Neuronal stem cell (in vitro differentiated cells): ENCODE results near the gene SAP30BP.

Source experiments
- DNase-seq: peaks from one replicate; pipeline ENCODE4 v3.0.0-alpha.2; 2013; ENCODE audit warnings: low spot score
- H2AFZ ChIP-seq: one replicate; pipeline ENCODE4 v1.6.1; 2013; ENCODE audit warnings: mild to moderate bottlenecking, low read length, inconsistent platforms
- H2AK5ac ChIP-seq: 2 replicates; pipeline ENCODE4 v1.6.1; 2013; ENCODE audit warnings: low read depth, mild to moderate bottlenecking, inconsistent platforms, low read length, moderate library complexity, mixed read lengths
- H2BK120ac ChIP-seq: 2 replicates; pipeline ENCODE4 v1.6.1; 2013; ENCODE audit warnings: low read depth, mild to moderate bottlenecking, inconsistent platforms, low read length, moderate library complexity, mixed read lengths
- H2BK12ac ChIP-seq: one replicate; pipeline ENCODE4 v1.6.1; 2013; ENCODE audit warnings: low read length, inconsistent platforms
- H2BK15ac ChIP-seq: 2 replicates; pipeline ENCODE4 v1.6.1; 2013; ENCODE audit warnings: mild to moderate bottlenecking, low read length, inconsistent platforms, mixed read lengths
- H2BK5ac ChIP-seq: one replicate; pipeline ENCODE4 v1.6.1; 2013; ENCODE audit warnings: inconsistent platforms, mild to moderate bottlenecking, low read length, moderate library complexity
- H3K14ac ChIP-seq: one replicate; pipeline ENCODE4 v1.6.1; 2013; ENCODE audit warnings: low read length, inconsistent platforms
- H3K18ac ChIP-seq: 2 replicates; pipeline ENCODE4 v1.6.1; 2013; ENCODE audit warnings: low read length, inconsistent platforms
- H3K23ac ChIP-seq: 2 replicates; pipeline ENCODE4 v1.6.1; 2013; ENCODE audit warnings: low read depth, mild to moderate bottlenecking, mixed read lengths, low read length, inconsistent platforms; ENCODE audit not compliant: poor library complexity
- H3K27ac ChIP-seq: replicated peaks from 3 replicates; pipeline ENCODE4 v1.5.1; 2013; ENCODE audit warnings: low read length, inconsistent platforms
- H3K27me3 ChIP-seq, 3 experiments: 2 replicates each; pipeline ENCODE4 v1.6.1; 2013; ENCODE audit warnings: low read length in 3 of 3, mild to moderate bottlenecking in 2 of 3, inconsistent platforms in 1 of 3, low read depth in 1 of 3, mixed read lengths in 1 of 3, moderate library complexity in 1 of 3; ENCODE audit not compliant: control insufficient read depth in 3 of 3, insufficient read depth in 3 of 3
- H3K36me3 ChIP-seq, 2 donors: replicated peaks in 1 of 2; 2 replicates each; pipeline ENCODE4 v1.6.1; 2013; ENCODE audit warnings: low read length in 2 of 2; ENCODE audit not compliant: control insufficient read depth in 2 of 2, insufficient read depth in 2 of 2
- H3K4ac ChIP-seq: 2 replicates; pipeline ENCODE4 v1.6.1; 2013; ENCODE audit warnings: inconsistent platforms, mild to moderate bottlenecking, low read length, moderate library complexity
- H3K4me1 ChIP-seq, 2 donors: 1 replicate in 1 of 2; 2 replicates in 1 of 2; pipeline ENCODE4 v1.6.1; 2013; ENCODE audit warnings: low read length in 2 of 2, low read depth in 1 of 2; ENCODE audit not compliant: control insufficient read depth in 2 of 2, insufficient read depth in 1 of 2
- H3K4me2 ChIP-seq: one replicate; pipeline ENCODE4 v1.6.1; 2013; ENCODE audit warnings: mild to moderate bottlenecking, low read length, inconsistent platforms; ENCODE audit not compliant: insufficient read depth, poor library complexity, severe bottlenecking
- H3K4me3 ChIP-seq, 2 donors: 2 replicates each; pipeline ENCODE4 v1.5.1; 2013; ENCODE audit warnings: low read length in 2 of 2, mild to moderate bottlenecking in 2 of 2, inconsistent platforms in 1 of 2, moderate library complexity in 1 of 2
- H3K79me1 ChIP-seq: one replicate; pipeline ENCODE4 v1.6.1; 2013; ENCODE audit warnings: low read depth, mild to moderate bottlenecking, inconsistent platforms, low read length, moderate library complexity
- H3K9ac ChIP-seq: one replicate; pipeline ENCODE4 v1.6.1; 2013; ENCODE audit warnings: mild to moderate bottlenecking, low read depth, low read length, inconsistent platforms; ENCODE audit not compliant: poor library complexity
- H3K9me3 ChIP-seq, 2 donors: replicated peaks in 1 of 2; 2 replicates each; pipeline versions ENCODE3 to v1.6.1; 2013; ENCODE audit warnings: low read length in 2 of 2, mild to moderate bottlenecking in 2 of 2, inconsistent platforms in 1 of 2, low read depth in 1 of 2, mixed read lengths in 1 of 2, moderate library complexity in 1 of 2; ENCODE audit not compliant: control insufficient read depth in 2 of 2, insufficient read depth in 1 of 2
- H4K8ac ChIP-seq: one replicate; pipeline ENCODE4 v1.6.1; 2013; ENCODE audit warnings: low read depth, mild to moderate bottlenecking, inconsistent platforms, low read length, moderate library complexity
- H4K91ac ChIP-seq: one replicate; pipeline ENCODE4 v1.6.1; 2013; ENCODE audit warnings: low read length, low read depth, mild to moderate bottlenecking, inconsistent platforms; ENCODE audit not compliant: poor library complexity
- WGBS, 2 donors: extraction: QIAGEN DNeasy Blood & Tissue Kit; methylation state at CpG; one replicate each; pipeline ENCODE4 v1.1.7; 2013; ENCODE audit warnings: missing lambda C conversion rate in 2 of 2, mixed read lengths in 1 of 2; ENCODE audit not compliant: insufficient read length in 2 of 2, insufficient replicate concordance in 1 of 2; ENCODE audit errors: extremely low coverage in 2 of 2; 5-methylcytosine and 5-hydroxymethylcytosine counted together

Gene SAP30BP

GRCh38 chr17:75703191-75703590 is 36.1 kb downstream of the SAP30BP start:
- no peaks in the 10 kb centered on the region for H3K9me3 ChIP-seq
- H3K27me3 ChIP-seq: no peaks in the 10 kb centered on the region
- no peaks in the 10 kb centered on the region for H3K4me1 ChIP-seq
- H3K23ac ChIP-seq: no peak overlapping the region
- no peak overlapping the region for H2AK5ac ChIP-seq
- H2BK15ac ChIP-seq: no peak overlapping the region
- no peak overlapping the region for H3K14ac ChIP-seq
- no CpG with 5 or more reads among the region's 12 CpGs for WGBS, 2 donors
- no peak overlapping the region for H2BK120ac ChIP-seq
- H3K4me3 ChIP-seq: no peak overlapping the region
- no peak overlapping the region for H2BK5ac ChIP-seq
- no peak overlapping the region for H2BK12ac ChIP-seq
- no peak for DNase-seq
- no peak overlapping the region for H3K4me2 ChIP-seq
- H3K18ac ChIP-seq: no peak overlapping the region
- peaks cover 66 to 98% of the 10 kb centered on the region in 2 donors for H3K36me3 ChIP-seq
- no peak overlapping the region for H3K4ac ChIP-seq
- H3K9ac ChIP-seq: no peak overlapping the region
- no peak overlapping the region for H4K91ac ChIP-seq
- H4K8ac ChIP-seq: no peak overlapping the region
- no peak overlapping the region for H3K27ac ChIP-seq
- no peaks in the 10 kb centered on the region for H3K79me1 ChIP-seq
- H2AFZ ChIP-seq: no peak overlapping the region

GRCh38 chr17:75703591-75703990 is 36.5 kb downstream of the SAP30BP start:
- no peak overlapping the region for H3K27ac ChIP-seq
- H2BK15ac ChIP-seq: no peak overlapping the region
- no peak overlapping the region for H2AFZ ChIP-seq
- H3K27me3 ChIP-seq: no peaks in the 10 kb centered on the region
- H2BK12ac ChIP-seq: no peak overlapping the region
- no peak overlapping the region for H2BK120ac ChIP-seq
- no peak for DNase-seq
- no peak overlapping the region for H3K14ac ChIP-seq
- no peak overlapping the region for H4K8ac ChIP-seq
- H3K4me1 ChIP-seq: no peaks in the 10 kb centered on the region
- H3K79me1 ChIP-seq: no peaks in the 10 kb centered on the region
- H3K9ac ChIP-seq: no peak overlapping the region
- no peaks in the 10 kb centered on the region for H3K9me3 ChIP-seq
- no peak overlapping the region for H3K23ac ChIP-seq
- H4K91ac ChIP-seq: no peak overlapping the region
- no peak overlapping the region for H3K18ac ChIP-seq
- H2BK5ac ChIP-seq: no peak overlapping the region
- H2AK5ac ChIP-seq: no peak overlapping the region
- H3K4me2 ChIP-seq: no peak overlapping the region
- no peak overlapping the region for H3K4me3 ChIP-seq
- WGBS, 2 donors: no CpG with 5 or more reads among the region's 9 CpGs
- peaks cover 67 to 99% of the 10 kb centered on the region in 2 donors for H3K36me3 ChIP-seq
- no peak overlapping the region for H3K4ac ChIP-seq

GRCh38 chr17:75704963-75705875 is 38.1 kb downstream of the SAP30BP start:
- Histone ChIP-seq H3K18ac (no peak overlapping the region), H4K91ac (no peak overlapping the region), H3K27me3 (no peaks in the 10 kb centered on the region), H3K4me3 (no peak overlapping the region), H3K4me2 (no peak overlapping the region), H3K23ac (no peak overlapping the region), H3K4me1 (no peaks in the 10 kb centered on the region), H2BK5ac (no peak overlapping the region), H3K14ac (no peak overlapping the region), H2BK12ac (no peak overlapping the region), H3K27ac (no peak overlapping the region), H3K36me3 (peaks cover 60 to 86% of the 10 kb centered on the region in 2 donors), H3K79me1 (no peaks in the 10 kb centered on the region), H3K9ac (no peak overlapping the region), H4K8ac (no peak overlapping the region), H3K4ac (no peak overlapping the region), H2BK15ac (no peak overlapping the region), H2AFZ (no peak overlapping the region), H2AK5ac (no peak overlapping the region), H3K9me3 (no peaks in the 10 kb centered on the region), H2BK120ac (no peak overlapping the region)
- no CpG with 5 or more reads among the region's 27 CpGs for WGBS, 2 donors
- DNase-seq: no peak

GRCh38 chr17:75706042-75706728 is 39.0 kb downstream of the SAP30BP start:
- no peak overlapping the region for H4K91ac ChIP-seq
- no peak overlapping the region for H2BK12ac ChIP-seq
- no peak overlapping the region for H3K4ac ChIP-seq
- WGBS, 2 donors: no CpG with 5 or more reads among the region's 20 CpGs
- H3K79me1 ChIP-seq: no peaks in the 10 kb centered on the region
- H2AFZ ChIP-seq: no peak overlapping the region
- H3K4me3 ChIP-seq: no peak overlapping the region
- no peak overlapping the region for H3K9ac ChIP-seq
- H3K18ac ChIP-seq: no peak overlapping the region
- H3K4me2 ChIP-seq: no peak overlapping the region
- no peak overlapping the region for H2BK5ac ChIP-seq
- H2BK120ac ChIP-seq: no peak overlapping the region
- H3K14ac ChIP-seq: no peak overlapping the region
- no peaks in the 10 kb centered on the region for H3K27me3 ChIP-seq
- no peak overlapping the region for H3K23ac ChIP-seq
- no peak overlapping the region for H3K27ac ChIP-seq
- H3K4me1 ChIP-seq: no peaks in the 10 kb centered on the region
- no peak overlapping the region for H2BK15ac ChIP-seq
- no peaks in the 10 kb centered on the region for H3K9me3 ChIP-seq
- no peak for DNase-seq
- no peak overlapping the region for H4K8ac ChIP-seq
- no peak overlapping the region for H2AK5ac ChIP-seq
- peaks cover 50 to 76% of the 10 kb centered on the region in 2 donors for H3K36me3 ChIP-seq
